K562 (cell line): ENCODE data around the gene CTF1. TPM values are rescaled to one million over a fixed set of nuclear protein-coding genes. Genes with fewer than 3 reads are reported as not detected.

Source experiments
- CBX3 ChIP-seq, 2 experiments: IDR thresholded peaks; 1 replicate in 1 of 2; 2 replicates in 1 of 2; pipeline ENCODE4 v1.6.1; 2012; ENCODE audit warnings: inconsistent platforms in 2 of 2, low read length in 2 of 2, borderline replicate concordance in 1 of 2, control low read depth in 1 of 2
- CREB1 ChIP-seq, 2 experiments: sonication (generic) in 1 of 2; formaldehyde crosslinking in 1 of 2; IDR thresholded peaks; 2 replicates each; pipeline versions ENCODE4 v1.6.1 to v1.8.0; 2012 to 2022; ENCODE audit warnings: inconsistent platforms in 1 of 2, mild to moderate bottlenecking in 1 of 2, missing genetic modification reagents in 1 of 2, moderate library complexity in 1 of 2
- DDX20 ChIP-seq: fragments of 450-650 bp; IDR thresholded peaks from 2 replicates; pipeline ENCODE4 v1.6.1; 2016; ENCODE audit warnings: missing genetic modification characterization, low read depth, mild to moderate bottlenecking, missing compliant biosample characterization, moderate library complexity
- EHMT2 ChIP-seq: fragments of 450-650 bp; IDR thresholded peaks from 2 replicates; pipeline ENCODE4 v1.6.1; 2018; ENCODE audit warnings: antibody characterized with exemption
- GABPA ChIP-seq: fragments of 200-800 bp; sonication (Bioruptor generic); conservative IDR thresholded peaks from 2 replicates; pipeline ENCODE4 v1.6.1; 2016; ENCODE audit warnings: low read depth, missing genetic modification characterization, missing compliant biosample characterization
- HOXB6 ChIP-seq: fragments of 250-450 bp; sonication (Bioruptor Pico); IDR thresholded peaks from 2 replicates; pipeline ENCODE4 v1.5.1; 2022; ENCODE audit warnings: mild to moderate bottlenecking, borderline replicate concordance
- MCM7 ChIP-seq, 2 experiments: fragments of 450-650 bp; IDR thresholded peaks; 2 replicates each; pipeline ENCODE4 v1.6.1; 2016 to 2018
- PCBP2 ChIP-seq: fragments of 200-400 bp; formaldehyde crosslinking; IDR thresholded peaks from 2 replicates; pipeline ENCODE4 v1.6.1; 2018; ENCODE audit warnings: low read length, low read depth, mild to moderate bottlenecking, moderate library complexity; ENCODE audit not compliant: poor library complexity, severe bottlenecking
- POLR3A ChIP-seq: IDR thresholded peaks from 2 replicates; pipeline ENCODE4 v1.6.1; 2011; ENCODE audit warnings: borderline replicate concordance, mild to moderate bottlenecking, moderate library complexity; ENCODE audit not compliant: insufficient read length, insufficient read depth; ENCODE audit errors: extremely low read depth
- SNIP1 ChIP-seq: fragments of 450-650 bp; IDR thresholded peaks from 2 replicates; pipeline ENCODE4 v1.7.1; 2017; ENCODE audit warnings: low read depth, mild to moderate bottlenecking
- SRF ChIP-seq, 2 experiments: fragments of 250-450, 450-650 bp in 1 of 2; sonication (Bioruptor Pico) in 1 of 2; sonication (generic) in 1 of 2; formaldehyde crosslinking; IDR thresholded peaks; 2 replicates each; pipeline versions ENCODE4 v1.5.0 to v1.5.1; 2020 to 2022; ENCODE audit warnings: mild to moderate bottlenecking in 1 of 2, missing genetic modification reagents in 1 of 2
- TBP ChIP-seq: optimal IDR thresholded peaks from 2 replicates; pipeline ENCODE3; 2011; ENCODE audit warnings: low read depth, low read length, improper control_type of control experiment
- TSHZ1 ChIP-seq: fragments of 250-450 bp; sonication (Bioruptor Pico); IDR thresholded peaks from 2 replicates; pipeline ENCODE4 v1.4.0; 2020; ENCODE audit warnings: mild to moderate bottlenecking, moderate library complexity
- ZNF274 ChIP-seq: IDR thresholded peaks from 2 replicates; pipeline ENCODE4 v1.6.1; 2011; ENCODE audit warnings: low read depth, mild to moderate bottlenecking, low read length, moderate library complexity, borderline replicate concordance
- polyA plus RNA-seq, 8 experiments: library from polyadenylated mRNA; depleted of rRNA in 4 of 8; stranded (reverse) in 5 of 8; unstranded in 3 of 8; fragments of >200 nt; fragmentation: Nextera tagmentation in 2 of 8; fragmentation: Illumina TruSeq in 1 of 8; extraction: Ambion mirVana in 2 of 8; extraction: Trizol in 1 of 8; gene quantifications; 2 replicates each; pipeline versions ENCODE4 v1.2.1 to v1.2.3, GENCODE V29; 2011 to 2014; ENCODE audit warnings: inconsistent platforms in 1 of 8, missing spikeins in 1 of 8
- total RNA-seq, 7 experiments: library from RNA; depleted of rRNA in 6 of 7; stranded (reverse); fragments of >200 nt in 6 of 7; fragmentation: Illumina TruSeq in 2 of 7; extraction: Trizol in 2 of 7; gene quantifications; 2 replicates each; pipeline versions ENCODE4 v1.2.1 to v1.2.3, GENCODE V29; 2011 to 2021; ENCODE audit warnings: low replicate concordance in 1 of 7
- TF ChIP-seq, protein P1 (sequence below): fragments of 250-450 bp; sonication (Bioruptor Pico); IDR thresholded peaks from 2 replicates; pipeline ENCODE4 v1.8.0; 2021; ENCODE audit warnings: borderline replicate concordance, mild to moderate bottlenecking, moderate library complexity; ENCODE audit not compliant: poor library complexity, severe bottlenecking
- TF ChIP-seq, protein P2 (sequence below): fragments of 250-450 bp; sonication (Bioruptor Pico); IDR thresholded peaks from 2 replicates; pipeline ENCODE4 v1.5.0; 2021; ENCODE audit warnings: mild to moderate bottlenecking, borderline replicate concordance

The CTF1 gene
- total and polyA plus RNA-seq, 9 of the 15 experiments (the other 6 are each of a cell fraction or from before 2014, with no cell fraction given): 0.24 to 2.5 (median 0.44) TPM

DNA sequence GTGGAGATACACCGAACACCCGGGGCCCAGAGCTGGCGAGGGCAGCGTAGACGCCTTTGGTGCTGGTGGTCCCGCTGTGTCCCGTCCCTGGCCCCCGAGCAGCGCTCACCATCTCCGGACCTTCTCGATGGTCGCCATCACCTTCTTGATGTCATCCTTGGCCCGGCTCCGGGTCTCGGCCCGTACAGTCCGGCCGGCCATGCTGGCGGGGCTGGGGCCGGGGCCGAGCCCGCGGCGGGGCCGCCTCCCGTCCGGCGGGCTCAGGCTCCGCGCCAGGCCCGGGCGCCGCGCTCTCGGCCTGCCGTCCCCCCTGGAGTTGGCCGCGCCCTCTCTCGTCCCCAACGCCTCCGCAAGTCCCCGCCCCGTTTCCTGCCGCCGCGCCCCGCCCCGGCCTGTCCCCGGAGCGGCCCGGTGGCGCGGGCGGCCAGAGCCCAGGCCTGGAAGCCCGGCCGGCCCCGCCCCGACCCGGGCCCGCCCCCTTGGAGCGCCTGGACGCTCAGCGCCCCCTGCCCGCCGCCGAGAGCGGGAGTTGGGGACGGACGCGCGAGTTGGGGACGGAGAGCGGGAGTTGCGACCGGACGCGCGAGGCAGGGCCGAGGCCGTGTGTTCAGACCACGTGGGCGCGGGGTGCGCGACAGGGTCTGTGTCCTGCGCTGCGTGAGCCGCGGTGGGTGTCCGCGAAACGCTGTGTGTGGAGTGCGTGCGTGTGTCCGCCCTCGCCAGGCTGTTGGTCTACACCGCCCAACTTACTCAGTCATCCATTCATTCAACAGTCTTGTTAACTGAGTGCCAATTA, 2.5 kb upstream of the CTF1 start, which contains the start of gene BCL7C (continued):
- TF ChIP-seq ZNF274 (no peak), SRF (CRISPR knock-in tag; IDR thresholded peaks at IDR 0.05) (peak in 1 of 2 experiments; percentile 7; a peak in 2 of 4 replicates), SNIP1 (no peak), MCM7 (IDR thresholded peaks at IDR 0.05) (no peak), GABPA (tag) (peak; percentile 72), CREB1 (IDR thresholded peaks at IDR 0.05) (peak; percentile 46; the same call in 1 of the 2 replicates), CREB1 (CRISPR knock-in tag; IDR thresholded peaks at IDR 0.05) (peak; percentile 79), POLR3A (no peak), DDX20 (no peak), HOXB6 (CRISPR knock-in tag) (no peak), TBP (peak; percentile 51), TSHZ1 (CRISPR knock-in tag) (peak; percentile 19; the same call in 1 of the 2 replicates), EHMT2 (no peak), PCBP2 (no peak), CBX3 (IDR thresholded peaks at IDR 0.05; ENCODE audit: borderline replicate concordance in 1 of 2, low read length in 2 of 2) (peak in 1 of 2 experiments; percentile 97; a peak in 2 of 3 replicates)
- TF ChIP-seq, protein P1, sequence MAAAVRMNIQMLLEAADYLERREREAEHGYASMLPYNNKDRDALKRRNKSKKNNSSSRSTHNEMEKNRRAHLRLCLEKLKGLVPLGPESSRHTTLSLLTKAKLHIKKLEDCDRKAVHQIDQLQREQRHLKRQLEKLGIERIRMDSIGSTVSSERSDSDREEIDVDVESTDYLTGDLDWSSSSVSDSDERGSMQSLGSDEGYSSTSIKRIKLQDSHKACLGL (CRISPR knock-in tag): peak; percentile 79
- TF ChIP-seq, protein P2, sequence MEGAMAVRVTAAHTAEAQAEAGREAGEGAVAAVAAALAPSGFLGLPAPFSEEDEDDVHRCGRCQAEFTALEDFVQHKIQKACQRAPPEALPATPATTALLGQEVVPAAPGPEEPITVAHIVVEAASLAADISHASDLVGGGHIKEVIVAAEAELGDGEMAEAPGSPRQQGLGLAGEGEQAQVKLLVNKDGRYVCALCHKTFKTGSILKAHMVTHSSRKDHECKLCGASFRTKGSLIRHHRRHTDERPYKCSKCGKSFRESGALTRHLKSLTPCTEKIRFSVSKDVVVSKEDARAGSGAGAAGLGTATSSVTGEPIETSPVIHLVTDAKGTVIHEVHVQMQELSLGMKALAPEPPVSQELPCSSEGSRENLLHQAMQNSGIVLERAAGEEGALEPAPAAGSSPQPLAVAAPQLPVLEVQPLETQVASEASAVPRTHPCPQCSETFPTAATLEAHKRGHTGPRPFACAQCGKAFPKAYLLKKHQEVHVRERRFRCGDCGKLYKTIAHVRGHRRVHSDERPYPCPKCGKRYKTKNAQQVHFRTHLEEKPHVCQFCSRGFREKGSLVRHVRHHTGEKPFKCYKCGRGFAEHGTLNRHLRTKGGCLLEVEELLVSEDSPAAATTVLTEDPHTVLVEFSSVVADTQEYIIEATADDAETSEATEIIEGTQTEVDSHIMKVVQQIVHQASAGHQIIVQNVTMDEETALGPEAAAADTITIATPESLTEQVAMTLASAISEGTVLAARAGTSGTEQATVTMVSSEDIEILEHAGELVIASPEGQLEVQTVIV (CRISPR knock-in tag): no peak
